ENCODE data around the gene ENTPD2.

ENTPD2 gene

DNA sequence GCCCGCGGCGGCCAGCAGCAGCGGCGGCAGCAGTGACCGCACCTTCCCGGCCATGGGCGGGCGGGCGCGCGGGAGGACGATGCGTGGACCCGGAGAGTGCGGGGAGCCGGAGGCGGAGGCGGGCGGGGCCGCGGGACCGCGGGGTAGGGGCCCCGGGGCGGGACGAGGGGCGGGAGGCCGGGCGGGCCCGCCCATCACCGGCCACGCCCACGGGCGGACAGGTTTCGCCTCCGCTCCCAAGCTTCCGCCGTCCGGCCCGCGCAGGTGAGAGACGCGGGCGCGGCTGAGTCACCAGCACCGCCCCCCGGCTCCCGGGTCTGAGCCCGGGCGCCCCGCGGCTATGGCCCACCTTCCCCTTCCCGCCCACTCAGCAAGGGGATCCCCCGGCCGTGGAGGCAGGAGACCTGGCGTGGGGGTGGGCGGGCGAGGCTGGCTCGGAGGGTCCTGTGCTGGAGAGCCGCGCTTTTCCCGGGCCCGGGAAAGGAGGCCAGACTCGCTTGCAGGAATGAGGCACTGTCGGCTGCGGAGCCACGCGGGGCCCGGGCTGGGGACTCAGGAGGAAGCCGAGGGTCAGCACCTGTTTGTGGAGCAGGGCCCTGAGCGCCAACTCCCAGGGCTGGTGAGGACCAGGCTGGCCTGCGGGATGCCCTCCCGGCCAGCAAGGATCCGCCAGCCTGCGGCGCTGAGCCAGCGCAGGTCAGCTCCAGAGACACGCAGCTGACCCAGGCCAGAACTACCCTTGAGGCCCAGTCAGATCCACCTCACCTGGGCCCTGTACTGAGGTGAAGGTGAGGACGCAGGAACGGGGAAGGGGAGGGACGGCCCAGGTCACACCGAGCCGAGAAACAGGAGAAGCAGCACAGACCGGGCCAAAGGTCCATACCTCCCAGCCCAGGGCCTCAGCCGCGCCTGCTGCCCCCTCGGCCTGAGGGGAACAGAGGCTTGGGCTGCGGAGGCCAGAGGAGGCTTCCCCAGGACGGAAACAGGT is at the start of gene ENTPD2:
Gene ENTPD2 (minus strand): TSS at position 118 of the 988 bp plus-strand sequence. CDS start 64 bp downstream, at position 54.
- no peak for DNase-seq (ENCODE audit: low read depth)

DNA sequence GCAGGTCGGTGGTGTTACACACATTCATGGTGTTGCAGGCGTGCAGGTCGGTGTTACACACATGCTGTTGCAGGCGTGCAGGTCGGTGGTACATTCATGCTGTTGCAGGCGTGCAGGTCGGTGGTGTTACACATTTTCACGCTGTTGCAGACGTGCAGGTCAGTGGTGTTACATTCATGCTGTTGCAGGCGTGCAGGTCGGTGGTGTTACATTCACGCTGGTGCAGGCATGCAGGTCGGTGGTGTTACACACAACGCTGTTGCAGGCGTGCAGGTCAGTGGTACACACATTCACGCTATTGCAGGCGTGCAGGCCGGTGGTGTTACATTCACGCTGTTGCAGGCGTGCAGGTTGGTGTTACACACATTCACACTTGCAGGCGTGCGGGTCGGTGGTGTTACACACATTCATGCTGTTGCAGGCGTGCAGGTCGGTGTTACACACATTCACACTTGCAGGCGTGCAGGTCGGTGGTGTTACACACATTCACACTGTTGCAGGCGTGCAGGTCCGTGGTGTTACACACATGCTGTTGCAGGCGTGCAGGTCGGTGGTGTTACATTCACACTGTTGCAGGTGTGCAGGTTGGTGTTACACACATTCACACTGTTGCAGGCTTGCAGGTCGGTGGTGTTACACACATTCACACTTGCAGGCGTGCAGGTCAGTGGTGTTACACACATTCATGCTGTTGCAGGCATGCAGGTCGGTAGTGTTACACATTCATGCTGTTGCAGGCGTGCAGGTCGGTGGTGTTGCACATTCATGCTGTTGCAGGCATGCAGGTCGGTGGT is 49.5 kb upstream of the ENTPD2 start:
- DNase-seq (ENCODE audit: low read depth), result no peak

DNA sequence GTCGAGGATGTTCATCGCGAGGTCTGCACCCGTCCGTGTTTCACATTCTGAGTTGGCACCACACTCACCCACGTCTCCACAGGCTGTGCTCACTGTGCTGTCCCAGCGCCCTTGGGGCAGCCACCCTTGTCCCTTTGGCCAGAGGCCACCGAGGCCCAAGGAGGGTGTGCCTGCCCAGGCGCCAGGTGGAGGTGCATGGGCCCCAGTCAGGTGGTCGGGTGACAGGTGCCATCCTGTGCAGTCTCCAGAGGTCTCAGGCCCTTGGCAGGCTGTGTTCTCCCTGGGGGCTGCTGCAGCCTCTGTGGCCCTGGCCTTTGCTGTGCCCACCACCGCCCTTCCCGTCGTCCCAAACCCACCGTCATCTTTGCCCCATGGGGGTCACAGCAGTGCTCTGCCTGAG is 45.4 kb upstream of the ENTPD2 start:
- no peak for DNase-seq (ENCODE audit: low read depth)

DNA sequence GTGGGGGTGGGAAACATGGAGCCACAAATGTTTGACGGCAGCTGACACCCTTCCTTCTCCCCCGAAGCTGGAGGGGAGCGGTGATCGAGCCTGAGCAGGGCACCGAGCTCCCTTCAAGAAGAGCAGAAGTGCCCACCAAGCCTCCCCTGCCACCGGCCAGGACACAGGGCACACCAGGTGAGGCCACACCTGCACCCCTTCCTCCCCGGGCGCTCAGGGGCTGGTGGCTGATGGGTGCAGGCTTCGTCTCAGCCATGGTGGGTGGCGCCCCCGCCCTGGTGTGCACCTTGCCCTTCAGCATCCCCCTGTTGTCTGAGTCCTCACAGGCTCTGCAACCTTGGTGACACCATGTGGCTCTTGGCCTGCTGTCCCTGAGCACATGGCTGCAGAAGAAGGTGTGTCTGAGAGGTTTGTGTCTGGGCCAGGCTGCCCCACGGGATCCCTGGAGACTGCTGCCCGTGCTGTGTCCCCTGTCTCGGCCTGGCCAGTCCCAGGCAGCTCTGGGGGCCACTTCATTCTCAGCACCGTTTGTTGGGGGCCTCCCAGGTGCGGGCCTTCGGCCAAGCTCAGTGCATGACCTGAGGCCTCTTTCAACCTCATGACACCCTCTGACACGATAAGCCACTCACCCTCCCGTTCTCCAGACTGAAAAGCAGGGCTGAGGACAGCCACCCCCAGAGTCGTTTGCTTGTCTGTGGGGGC is 44.1 kb upstream of the ENTPD2 start:
- no peak for DNase-seq (ENCODE audit: low read depth)

DNA sequence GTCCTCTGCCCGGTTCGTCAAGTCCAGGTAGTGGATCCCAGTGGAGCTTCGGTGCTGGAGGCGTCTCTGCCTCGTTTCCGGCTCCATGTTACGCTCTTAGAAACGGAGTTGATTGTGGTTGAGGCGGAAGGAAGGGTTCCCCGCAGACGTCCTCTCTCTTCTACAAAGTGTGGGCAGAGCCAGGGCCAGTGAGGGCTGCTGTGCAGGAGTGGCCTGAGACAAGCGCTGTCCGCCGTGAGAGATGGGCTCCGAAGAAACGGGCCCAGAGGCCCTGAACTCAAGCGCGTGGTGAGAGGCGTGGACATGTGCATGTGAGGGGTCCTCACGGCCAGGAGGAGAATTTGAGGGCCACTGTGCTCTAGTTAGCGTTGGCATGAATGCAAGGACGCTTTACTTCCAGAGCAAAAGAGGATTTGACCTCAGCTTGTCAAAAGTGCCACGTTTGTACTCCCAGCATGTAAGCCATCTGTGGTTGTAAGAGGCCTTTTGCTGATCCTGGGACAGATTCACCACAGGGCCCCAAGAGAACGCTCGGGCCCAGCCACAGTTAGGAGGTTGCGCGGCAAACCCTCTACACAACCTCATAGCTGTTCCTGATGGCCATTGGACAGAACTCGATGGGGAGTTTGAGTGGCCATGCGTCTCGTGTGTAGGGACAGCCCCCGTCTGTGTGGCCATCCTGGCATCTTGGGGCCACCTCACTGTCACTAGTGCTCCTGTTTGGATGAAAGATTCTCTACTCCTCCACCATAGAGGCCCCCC is 43.1 kb upstream of the ENTPD2 start:
- DNase-seq (ENCODE audit: low read depth), result no peak

DNA sequence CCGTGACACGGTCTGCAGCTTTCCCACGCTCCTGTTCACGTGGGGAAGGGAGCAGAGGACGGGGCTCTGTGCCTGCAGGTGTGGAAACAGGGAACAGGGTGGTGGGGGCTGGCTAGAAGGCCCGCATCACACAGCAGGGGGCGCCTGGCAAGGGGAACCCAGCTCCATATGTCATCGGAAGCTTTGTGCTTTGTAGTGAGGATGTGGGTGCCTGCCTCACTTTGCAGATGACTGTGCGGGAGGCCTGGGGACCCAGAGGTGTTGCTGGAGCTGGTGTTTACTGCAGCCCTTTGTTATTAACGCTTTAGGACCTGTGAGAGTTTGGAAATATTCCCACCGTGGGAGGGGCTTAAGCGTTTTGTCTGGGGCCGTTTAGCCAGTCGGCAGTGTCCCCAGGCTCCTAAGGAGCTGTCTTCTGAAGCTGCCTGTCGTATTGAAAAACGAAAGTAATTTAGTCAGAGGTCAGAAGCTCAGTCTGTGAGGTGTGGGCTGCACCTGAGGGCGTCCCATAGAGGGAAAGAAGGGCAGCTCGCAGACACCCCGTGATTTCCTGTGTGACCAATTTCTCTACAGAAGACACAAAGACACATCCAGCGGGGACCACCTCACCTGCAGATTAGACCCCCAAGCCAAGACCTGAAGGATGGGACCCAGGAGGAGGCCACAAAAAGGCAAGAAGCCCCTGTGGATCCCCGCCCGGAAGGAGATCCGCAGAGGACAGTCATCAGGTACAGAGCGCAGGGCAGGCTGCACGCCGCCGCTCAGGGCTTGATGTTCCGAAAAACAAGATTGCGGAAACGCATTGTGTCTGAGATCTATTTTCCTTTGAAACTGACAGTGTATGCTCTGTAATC is 42.0 kb upstream of the ENTPD2 start:
- no peak for DNase-seq (ENCODE audit: low read depth)

DNA sequence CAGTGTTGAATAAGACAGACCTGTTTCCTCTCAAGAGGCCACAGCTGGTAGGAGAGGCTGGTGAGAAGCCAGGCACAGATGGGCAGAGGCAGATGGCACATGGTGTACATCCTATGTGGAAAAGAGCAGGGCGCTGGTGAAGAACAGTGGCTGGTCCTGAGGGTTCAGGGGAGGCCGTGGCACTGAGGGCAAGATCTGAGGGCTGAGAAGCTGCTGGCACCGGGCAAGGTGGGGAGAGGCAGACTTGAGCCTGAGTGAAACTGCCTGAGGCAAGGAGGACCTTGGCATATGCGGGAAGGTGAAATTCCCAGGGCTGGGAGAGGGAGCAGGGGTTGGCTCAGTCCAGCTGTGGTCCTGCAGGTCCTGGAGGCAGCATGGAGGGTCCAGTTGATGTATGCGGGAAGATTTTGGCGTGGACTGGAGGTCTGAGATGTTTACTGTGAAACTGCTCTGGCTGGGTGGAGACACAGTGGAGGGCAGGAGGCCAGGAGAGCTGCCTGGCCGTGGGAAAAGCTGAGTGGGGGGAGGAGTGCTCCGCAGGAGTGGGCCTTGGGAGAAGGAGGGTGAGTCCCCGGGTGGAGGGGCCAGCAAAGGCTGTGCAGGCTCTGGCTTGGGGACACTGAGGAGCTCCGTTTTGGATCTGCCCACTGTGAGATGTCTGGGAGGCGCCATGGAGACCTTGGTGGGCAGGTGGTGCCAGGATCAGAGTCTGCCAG is 35.5 kb upstream of the ENTPD2 start:
- no peak for DNase-seq (ENCODE audit: low read depth)

DNA sequence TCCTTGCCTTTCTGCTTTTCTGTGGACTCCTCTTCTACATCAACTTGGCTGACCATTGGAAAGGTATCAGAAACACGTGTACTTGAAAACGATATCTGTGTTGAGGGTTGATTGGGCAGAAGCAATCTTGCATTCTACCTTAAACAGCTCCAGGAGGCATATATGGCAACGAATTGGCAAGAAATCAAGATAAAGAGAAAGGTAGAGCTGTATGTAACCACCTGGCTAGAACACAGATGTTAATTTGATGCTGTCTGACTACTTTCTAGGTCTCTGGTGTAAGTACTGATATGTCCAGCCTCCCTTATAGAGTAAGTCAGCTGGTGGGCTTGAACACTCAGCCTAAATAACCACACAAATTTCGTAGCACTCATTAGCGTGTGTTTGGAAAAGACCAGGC is 34.3 kb upstream of the ENTPD2 start:
- DNase-seq (ENCODE audit: low read depth), result no peak

DNA sequence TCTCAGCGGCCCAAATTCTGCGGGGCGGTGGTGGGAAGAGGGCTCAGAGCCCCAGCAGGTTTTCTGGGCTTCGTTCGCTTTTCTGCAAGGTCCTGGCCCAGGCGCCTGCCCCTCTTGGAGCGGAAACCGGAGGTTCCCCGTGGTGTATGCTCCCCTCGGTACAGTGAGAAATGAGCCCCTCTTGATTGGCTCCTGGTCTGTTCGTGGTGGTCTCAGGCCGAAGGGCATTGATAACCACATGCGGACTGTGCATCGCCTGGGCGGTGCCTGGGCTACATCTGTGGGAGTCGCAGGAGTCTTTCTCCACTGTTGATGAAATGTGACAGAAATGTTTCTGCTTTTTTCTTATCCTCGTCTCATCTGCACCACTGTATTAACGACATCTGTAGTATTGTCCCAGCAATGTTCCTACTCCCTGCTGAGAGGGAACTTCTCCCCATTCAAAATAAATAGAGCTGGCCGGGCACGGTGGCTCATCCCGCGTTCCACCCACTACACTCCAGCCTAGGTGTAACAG is 33.6 kb upstream of the ENTPD2 start:
- no peak for DNase-seq (ENCODE audit: low read depth)

DNA sequence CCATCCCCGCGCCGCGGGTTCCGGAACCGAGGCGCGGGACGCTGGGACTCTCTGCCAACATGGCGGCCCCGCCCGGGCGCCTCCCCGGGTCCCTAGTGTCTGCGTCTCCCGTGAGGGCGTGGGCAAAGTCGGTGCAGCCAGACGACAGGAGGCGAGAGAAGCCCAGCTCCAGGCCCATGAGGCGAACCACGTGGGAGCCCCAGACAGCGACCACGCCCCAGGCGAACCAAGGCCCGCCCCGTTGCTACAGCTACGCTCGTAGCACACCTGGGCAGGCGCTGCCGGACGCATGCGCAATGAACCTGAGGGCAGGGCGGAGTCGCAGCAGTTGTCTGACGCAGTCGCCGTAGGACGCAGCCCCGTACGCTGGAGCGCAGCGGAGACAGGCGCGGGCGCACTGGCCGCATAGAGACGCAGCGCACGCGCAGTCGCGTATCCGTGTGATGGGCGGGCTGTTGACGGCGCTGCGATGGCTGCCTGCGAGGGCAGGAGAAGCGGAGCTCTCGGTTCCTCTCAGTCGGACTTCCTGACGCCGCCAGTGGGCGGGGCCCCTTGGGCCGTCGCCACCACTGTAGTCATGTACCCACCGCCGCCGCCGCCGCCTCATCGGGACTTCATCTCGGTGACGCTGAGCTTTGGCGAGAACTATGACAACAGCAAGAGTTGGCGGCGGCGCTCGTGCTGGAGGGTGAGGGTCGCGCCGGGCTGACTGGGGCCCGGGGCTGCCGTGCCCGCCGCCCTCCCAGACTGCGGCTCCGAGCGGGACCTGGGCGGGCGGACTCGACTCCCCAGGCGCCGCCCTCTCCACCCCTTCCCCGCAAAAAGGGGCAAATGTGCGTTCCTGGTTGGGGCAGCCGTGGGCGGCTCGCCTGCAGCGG is 32.9 kb upstream of the ENTPD2 start, which contains the start of gene MAN1B1:
Gene MAN1B1 (plus strand): TSS at position 455 of the 878 bp plus-strand sequence. CDS start 15 bp downstream, at position 470.
- DNase-seq (ENCODE audit: low read depth), result peak; percentile 97

DNA sequence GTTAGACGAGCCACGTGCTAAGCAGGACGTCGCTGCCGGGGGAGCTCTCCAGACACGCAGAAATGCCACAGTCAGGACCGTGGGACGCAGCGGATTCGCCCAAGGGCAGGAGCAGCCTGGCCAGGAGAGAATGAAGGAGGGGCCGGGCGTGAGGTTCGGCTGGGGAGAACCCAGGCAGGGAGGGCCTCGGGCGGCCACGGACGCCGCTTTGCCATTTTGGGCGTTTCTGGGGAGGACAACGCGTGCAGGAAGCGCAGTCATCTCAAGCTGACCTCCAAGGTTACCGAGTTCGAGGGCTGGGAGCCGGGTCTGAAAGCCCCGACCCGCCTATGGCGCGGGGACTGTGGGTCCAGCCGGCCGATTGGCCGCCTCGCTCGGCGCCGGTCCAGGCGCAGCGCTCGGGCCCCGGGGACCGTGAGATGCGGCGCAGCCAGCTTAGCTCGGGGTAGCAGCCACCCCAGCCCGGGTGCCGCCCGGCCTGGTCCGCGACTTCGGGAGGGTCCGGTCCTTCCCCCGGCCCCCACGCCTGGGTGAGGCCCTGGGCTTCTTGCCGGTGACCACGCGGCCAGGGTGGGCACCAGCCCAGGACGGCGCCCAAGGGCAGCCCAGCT is 32.2 kb upstream of the ENTPD2 start:
- DNase-seq (ENCODE audit: low read depth), result peak; percentile 32

DNA sequence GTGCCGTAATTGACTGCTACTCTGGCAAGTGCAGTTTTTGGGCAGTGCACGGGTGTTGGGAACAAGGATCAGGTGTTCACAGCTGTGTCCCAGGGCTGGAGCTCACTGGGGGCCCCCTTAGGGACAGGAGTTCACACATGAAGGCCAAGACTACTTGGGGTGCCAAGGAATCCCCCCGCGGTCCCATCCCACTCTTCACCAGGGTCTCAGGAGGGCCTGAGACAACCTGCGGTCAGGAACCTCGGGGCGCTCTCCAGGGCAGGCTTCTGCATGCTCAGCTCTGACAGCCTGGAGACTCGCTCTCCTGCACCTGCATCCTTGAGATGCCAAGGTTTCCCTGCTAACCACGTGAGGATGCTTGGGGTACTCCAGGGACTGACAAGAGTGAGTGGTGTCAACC is 30.7 kb upstream of the ENTPD2 start:
- no peak for DNase-seq (ENCODE audit: low read depth)

DNA sequence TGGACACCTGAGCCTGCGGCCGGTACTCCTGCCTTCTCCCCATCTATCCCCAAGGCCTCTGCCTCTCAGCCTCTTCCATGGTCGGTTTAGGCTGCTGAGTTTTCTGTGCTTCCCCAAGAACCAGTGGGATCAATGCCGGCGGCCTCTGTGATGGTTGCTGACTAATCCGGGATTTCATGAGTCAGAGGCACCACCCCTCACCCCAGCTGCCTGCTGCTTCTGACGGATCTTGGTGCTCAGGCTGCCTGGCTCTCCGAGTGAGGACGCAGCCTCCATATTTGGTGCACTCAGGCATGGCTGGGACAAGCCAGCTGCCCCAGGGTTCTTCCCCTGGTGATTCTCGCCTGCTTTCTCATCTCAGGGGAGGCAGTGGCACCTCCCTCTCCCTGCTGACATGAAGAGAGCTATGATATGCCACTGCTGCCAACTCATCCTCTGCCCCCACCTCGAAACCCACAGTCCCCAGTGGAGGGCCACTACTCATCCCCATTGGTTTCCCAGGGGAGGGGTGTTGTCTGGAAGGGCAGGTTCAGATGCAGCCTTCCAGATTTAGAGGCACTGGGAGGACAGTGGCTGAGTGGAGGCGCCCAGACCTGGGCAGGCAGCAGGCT is 29.6 kb upstream of the ENTPD2 start:
- peak; percentile 92 for DNase-seq (ENCODE audit: low read depth)

DNA sequence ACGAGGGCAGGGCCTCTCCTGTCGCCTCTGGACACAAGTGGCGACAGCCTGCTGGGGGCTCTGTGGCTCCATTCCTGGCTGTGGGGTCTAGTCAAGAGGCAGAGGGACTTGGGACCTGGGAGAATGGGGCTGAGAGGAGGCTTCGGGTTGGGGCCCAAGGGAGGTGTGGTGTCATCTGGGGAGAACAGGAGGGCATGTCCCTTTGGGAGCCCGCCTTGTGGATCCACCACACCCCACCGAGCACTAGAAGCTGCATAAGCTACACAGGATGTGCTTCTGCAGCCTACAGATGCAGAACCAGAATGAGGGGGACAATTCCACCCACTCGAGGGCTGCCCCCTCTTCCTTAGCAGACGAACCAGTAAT is 29.0 kb upstream of the ENTPD2 start:
- DNase-seq (ENCODE audit: low read depth), result no peak

DNA sequence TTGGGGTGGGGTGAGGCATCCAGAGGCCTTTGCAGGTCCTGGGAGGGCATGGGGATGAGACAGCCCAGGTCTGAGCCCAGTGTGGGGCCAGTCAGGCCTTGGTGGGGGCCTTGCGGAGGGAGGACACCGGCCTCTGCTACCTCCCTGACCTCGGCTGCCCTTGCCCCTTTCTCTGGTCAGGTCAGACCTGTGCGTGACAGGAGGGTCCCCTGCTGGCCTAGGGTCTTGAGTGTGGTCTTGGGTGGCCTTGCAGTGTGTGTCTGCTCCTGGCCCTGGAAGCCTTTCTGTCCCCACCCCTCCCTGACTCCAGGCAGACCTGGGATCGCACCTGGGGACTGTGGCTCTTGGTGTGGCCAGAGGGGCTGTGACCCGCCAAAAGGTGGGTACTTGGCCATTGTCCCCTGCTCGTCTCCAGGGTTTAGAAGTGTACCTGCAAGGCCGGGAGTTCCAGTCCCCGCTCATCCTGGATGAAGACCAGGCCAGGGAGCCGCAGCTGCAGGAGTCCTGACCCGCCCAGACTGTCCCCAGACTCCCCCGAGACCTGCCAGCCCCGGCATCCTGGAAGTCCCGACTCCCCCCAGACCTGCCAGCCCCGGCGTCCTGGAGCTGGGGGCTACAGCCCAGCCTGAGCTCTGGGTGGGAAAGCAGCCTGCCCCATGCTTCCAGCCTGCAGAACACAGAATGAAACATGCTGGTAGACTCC is 28.5 kb upstream of the ENTPD2 start:
- DNase-seq (ENCODE audit: low read depth), result no peak

DNA sequence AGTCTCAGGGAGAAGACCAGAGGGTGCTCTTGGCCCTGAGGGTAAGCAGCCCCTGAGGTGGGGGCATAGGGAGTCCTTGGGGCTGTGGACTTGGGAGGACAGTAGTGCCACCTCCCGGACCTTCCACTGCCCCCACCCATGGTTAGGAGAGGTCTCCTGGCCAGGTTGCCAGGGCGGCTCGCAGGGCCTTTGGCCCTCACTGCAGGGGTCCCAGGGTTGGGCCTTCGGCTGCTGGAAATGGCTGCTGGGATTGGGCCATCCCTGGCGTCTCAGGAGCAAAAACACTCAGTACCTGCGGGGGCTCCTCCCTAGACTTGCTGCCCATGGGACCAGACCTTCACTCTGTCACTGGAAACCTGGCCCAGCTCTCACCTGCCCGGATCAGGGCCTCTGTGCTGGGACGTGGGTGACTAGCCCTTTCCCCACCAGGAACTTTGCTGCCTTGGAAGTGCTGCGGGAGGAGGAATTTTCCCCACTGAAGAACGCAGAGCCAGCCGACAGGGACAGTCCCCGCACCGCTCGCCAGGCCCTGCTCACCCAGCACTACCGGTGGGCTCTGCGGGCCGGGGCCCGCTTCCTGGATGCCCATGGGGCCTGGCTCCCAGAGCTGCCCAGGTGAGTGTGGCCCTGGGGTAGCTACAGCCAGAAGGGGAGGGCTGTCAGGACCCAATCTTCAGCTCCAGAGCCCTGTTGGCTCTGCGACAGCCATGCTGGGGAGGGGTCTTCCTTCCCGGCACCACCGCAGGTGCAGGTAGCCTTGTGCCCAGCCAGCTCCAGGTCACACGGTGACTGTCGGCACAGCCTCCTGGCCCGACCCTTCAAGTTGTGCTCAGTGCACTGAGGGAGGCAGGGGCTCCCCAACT is 26.6 kb upstream of the ENTPD2 start:
- DNase-seq (ENCODE audit: low read depth), result no peak
